SU-DHL-6 (cell line): ENCODE measurements around the gene MORC1.

Source experiments
- H2AFZ ChIP-seq: fragments of 200-600 bp; sonication (generic); 2 replicates; pipeline ENCODE4 v1.6.1; 2014; ENCODE audit warnings: low read depth, mild to moderate bottlenecking, moderate library complexity, mixed read lengths, antibody characterized with exemption, low read length; ENCODE audit not compliant: severe bottlenecking
- H3F3A ChIP-seq: fragments of 200-600 bp; shearing (Covaris generic); 2 replicates; pipeline ENCODE4 v1.6.0; 2016; ENCODE audit warnings: antibody characterized with exemption, mild to moderate bottlenecking; ENCODE audit not compliant: insufficient read depth
- H3K27ac ChIP-seq: fragments of 200-600 bp; sonication (generic); 2 replicates; pipeline ENCODE4 v1.5.1; 2016; ENCODE audit warnings: low read depth, mild to moderate bottlenecking, low read length, moderate library complexity, mixed read lengths
- H3K27me3 ChIP-seq: fragments of 200-600 bp; sonication (generic), shearing (Covaris generic); 2 replicates; pipeline ENCODE4 v1.6.0; 2014; ENCODE audit warnings: mild to moderate bottlenecking, low read length
- H3K36me3 ChIP-seq: fragments of 200-600 bp; sonication (generic); 2 replicates; pipeline ENCODE4 v1.6.1; 2014; ENCODE audit warnings: mild to moderate bottlenecking, low read length, mixed read lengths
- H3K4me2 ChIP-seq: fragments of 300-600, 200-600 bp; shearing (Covaris generic), sonication (generic); 2 replicates; pipeline ENCODE4 v1.6.0; 2014; ENCODE audit warnings: low read length, low read depth, mild to moderate bottlenecking; ENCODE audit not compliant: poor library complexity, severe bottlenecking
- H3K4me3 ChIP-seq: fragments of 200-600 bp; sonication (generic); 2 replicates; pipeline ENCODE4 v1.5.1; 2014; ENCODE audit warnings: antibody characterized with exemption, low read length, mild to moderate bottlenecking, mixed read lengths; ENCODE audit not compliant: insufficient read depth, poor library complexity, severe bottlenecking
- H3K79me2 ChIP-seq: fragments of 200-600 bp; sonication (generic); 2 replicates; pipeline ENCODE4 v1.6.1; 2014; ENCODE audit warnings: mild to moderate bottlenecking, low read length, moderate library complexity; ENCODE audit not compliant: insufficient read depth
- H3K9ac ChIP-seq: fragments of 200-600 bp; sonication (generic); 2 replicates; pipeline ENCODE4 v1.7.0; 2014; ENCODE audit warnings: mild to moderate bottlenecking, low read length
- H3K9me2 ChIP-seq: fragments of 200-600 bp; sonication (generic); replicated peaks from 2 replicates; pipeline ENCODE4 v1.6.1; 2014; ENCODE audit warnings: low read length; ENCODE audit not compliant: insufficient read depth
- H3K9me3 ChIP-seq: fragments of 200-600 bp; sonication (generic); 2 replicates; pipeline ENCODE4 v1.6.1; 2014; ENCODE audit warnings: low read length, mixed read lengths; ENCODE audit not compliant: insufficient read depth
- H4K20me1 ChIP-seq: fragments of 200-600 bp; sonication (generic); 2 replicates; pipeline ENCODE4 v1.6.1; 2014; ENCODE audit warnings: low read depth, mild to moderate bottlenecking, antibody characterized with exemption, low read length, moderate library complexity, mixed read lengths
- EZH2phosphoT487 ChIP-seq: fragments of 200-600 bp; sonication (generic), shearing (Covaris generic); conservative IDR thresholded peaks from 2 replicates; pipeline ENCODE4 v1.6.1; 2018; ENCODE audit warnings: mild to moderate bottlenecking, antibody characterized with exemption, low read length, moderate library complexity, mixed read lengths
- TF ChIP-seq, protein P1 (sequence below): fragments of 200-600 bp; sonication (generic); IDR thresholded peaks from one replicate; pipeline ENCODE4 v1.5.1; 2017; ENCODE audit warnings: antibody characterized with exemption, mild to moderate bottlenecking, low read length, moderate library complexity; ENCODE audit not compliant: insufficient read depth, poor library complexity, severe bottlenecking

Gene MORC1

DNA sequence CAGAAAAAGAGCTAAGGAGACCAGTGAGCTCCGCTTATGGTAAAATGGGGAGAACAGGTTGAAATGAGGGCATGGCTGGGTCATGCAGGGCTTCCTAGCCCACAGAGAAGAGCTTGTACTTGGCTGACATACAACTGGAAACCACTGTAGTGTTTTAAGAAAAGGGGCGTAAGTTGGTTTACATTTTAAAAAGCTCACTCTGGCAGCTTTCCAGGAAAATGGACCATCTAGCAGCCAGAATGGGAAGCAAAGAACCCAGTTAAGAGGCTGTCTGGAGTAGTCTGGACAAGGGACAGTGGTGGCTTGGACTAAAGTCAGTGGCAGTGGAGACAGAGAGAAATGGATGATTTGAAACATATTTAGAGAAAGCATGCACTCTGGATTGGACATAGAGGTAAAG is 1.9 kb downstream of the MORC1 start:
- Histone ChIP-seq H3K9me3 (no peaks in the 10 kb centered on the region), H3K27me3 (no peaks in the 10 kb centered on the region), H2AFZ (no peak overlapping the region), H3K4me2 (no peak overlapping the region), H4K20me1 (no peaks in the 10 kb centered on the region), H3K27ac (no peak overlapping the region), H3K36me3 (no peaks in the 10 kb centered on the region), H3K9me2 (no peaks in the 10 kb centered on the region), H3K4me3 (no peak overlapping the region), H3F3A (no peaks in the 10 kb centered on the region), H3K79me2 (no peaks in the 10 kb centered on the region), H3K9ac (no peak overlapping the region)
- TF ChIP-seq, protein P1, sequence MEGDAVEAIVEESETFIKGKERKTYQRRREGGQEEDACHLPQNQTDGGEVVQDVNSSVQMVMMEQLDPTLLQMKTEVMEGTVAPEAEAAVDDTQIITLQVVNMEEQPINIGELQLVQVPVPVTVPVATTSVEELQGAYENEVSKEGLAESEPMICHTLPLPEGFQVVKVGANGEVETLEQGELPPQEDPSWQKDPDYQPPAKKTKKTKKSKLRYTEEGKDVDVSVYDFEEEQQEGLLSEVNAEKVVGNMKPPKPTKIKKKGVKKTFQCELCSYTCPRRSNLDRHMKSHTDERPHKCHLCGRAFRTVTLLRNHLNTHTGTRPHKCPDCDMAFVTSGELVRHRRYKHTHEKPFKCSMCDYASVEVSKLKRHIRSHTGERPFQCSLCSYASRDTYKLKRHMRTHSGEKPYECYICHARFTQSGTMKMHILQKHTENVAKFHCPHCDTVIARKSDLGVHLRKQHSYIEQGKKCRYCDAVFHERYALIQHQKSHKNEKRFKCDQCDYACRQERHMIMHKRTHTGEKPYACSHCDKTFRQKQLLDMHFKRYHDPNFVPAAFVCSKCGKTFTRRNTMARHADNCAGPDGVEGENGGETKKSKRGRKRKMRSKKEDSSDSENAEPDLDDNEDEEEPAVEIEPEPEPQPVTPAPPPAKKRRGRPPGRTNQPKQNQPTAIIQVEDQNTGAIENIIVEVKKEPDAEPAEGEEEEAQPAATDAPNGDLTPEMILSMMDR = no peak
- no peak for TF ChIP-seq EZH2phosphoT487

DNA sequence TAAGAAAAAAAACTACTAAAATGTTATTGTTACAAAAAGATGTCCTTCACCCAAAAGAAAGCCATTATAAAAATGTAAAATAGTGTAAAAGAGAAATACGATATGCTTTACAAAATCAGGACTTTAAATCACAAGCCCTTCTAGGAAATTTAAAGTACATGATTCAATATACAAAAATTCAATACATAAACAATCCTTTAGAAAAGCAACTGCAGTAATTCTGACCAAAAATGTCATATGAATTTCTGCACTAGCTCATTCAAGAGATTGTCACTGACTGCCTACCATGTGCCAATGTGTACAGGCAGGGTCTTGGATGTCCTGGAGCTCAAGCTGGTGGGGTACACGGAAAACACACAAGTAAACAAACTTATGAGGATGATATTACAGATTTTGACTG is 2.5 kb downstream of the MORC1 start:
- H4K20me1 ChIP-seq = no peaks in the 10 kb centered on the region
- no peaks in the 10 kb centered on the region for H3K9me2 ChIP-seq
- H3F3A ChIP-seq = no peaks in the 10 kb centered on the region
- TF ChIP-seq, protein P1 = no peak
- TF ChIP-seq EZH2phosphoT487 = no peak
- no peaks in the 10 kb centered on the region for H3K9me3 ChIP-seq
- H3K4me2 ChIP-seq = no peak overlapping the region
- no peak overlapping the region for H3K4me3 ChIP-seq
- H3K36me3 ChIP-seq = no peaks in the 10 kb centered on the region
- H3K27ac ChIP-seq = no peak overlapping the region
- no peak overlapping the region for H3K9ac ChIP-seq
- H2AFZ ChIP-seq = no peak overlapping the region
- H3K27me3 ChIP-seq = no peaks in the 10 kb centered on the region
- H3K79me2 ChIP-seq = no peaks in the 10 kb centered on the region

DNA sequence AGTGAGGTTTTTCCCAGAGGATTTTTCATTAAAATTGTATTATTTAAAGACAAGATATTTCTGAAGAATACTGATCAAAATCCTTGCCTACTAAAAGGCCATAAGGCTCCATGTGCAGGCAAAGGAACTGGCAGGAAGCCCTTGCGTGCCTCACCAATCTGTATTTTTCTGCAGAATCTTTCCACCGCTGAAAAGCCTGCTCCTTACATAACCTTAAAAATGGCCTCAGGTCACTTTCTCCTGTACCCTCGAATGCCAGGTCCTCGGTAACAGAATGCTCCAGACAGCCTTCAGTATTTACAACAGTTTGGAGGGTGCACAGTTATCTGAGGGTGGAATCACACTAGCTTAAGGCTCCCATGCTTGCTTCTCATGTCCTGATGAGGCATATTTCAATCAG is 3.2 kb downstream of the MORC1 start:
- H3K27me3 ChIP-seq = no peaks in the 10 kb centered on the region
- TF ChIP-seq, protein P1 = no peak
- TF ChIP-seq EZH2phosphoT487 = no peak
- no peaks in the 10 kb centered on the region for H3F3A ChIP-seq
- no peak overlapping the region for H3K27ac ChIP-seq
- no peak overlapping the region for H3K4me2 ChIP-seq
- no peaks in the 10 kb centered on the region for H3K9me2 ChIP-seq
- no peak overlapping the region for H3K9ac ChIP-seq
- no peaks in the 10 kb centered on the region for H3K79me2 ChIP-seq
- no peak overlapping the region for H3K4me3 ChIP-seq
- no peaks in the 10 kb centered on the region for H3K9me3 ChIP-seq
- H2AFZ ChIP-seq = no peak overlapping the region
- H3K36me3 ChIP-seq = no peaks in the 10 kb centered on the region
- no peaks in the 10 kb centered on the region for H4K20me1 ChIP-seq
